IPS-20b (cell line): ENCODE measurements around the gene RASA3.
"Not testable (repeated sequence)": the region's sequence is repeated elsewhere in the genome, so short reads cannot be mapped to it uniquely, and the experiment has no call there.

Experiments
- H3K27ac ChIP-seq: one replicate; pipeline ENCODE4 v1.5.1; 2013; ENCODE audit warnings: low read length
- H3K27me3 ChIP-seq: 2 replicates; pipeline ENCODE4 v1.6.1; 2013; ENCODE audit warnings: mild to moderate bottlenecking, low read length, inconsistent platforms; ENCODE audit not compliant: insufficient read depth
- H3K36me3 ChIP-seq: 2 replicates; pipeline ENCODE4 v1.6.1; 2013; ENCODE audit warnings: low read depth, mild to moderate bottlenecking, inconsistent platforms, low read length, moderate library complexity; ENCODE audit not compliant: insufficient read depth
- H3K4me1 ChIP-seq: 2 replicates; pipeline ENCODE4 v1.6.1; 2013; ENCODE audit warnings: mild to moderate bottlenecking, control low read depth, inconsistent platforms, low read length, moderate library complexity; ENCODE audit not compliant: insufficient read depth
- H3K4me3 ChIP-seq: 2 replicates; pipeline ENCODE4 v1.5.1; 2013; ENCODE audit warnings: mild to moderate bottlenecking, low read length, inconsistent platforms
- H3K9ac ChIP-seq: 2 replicates; pipeline ENCODE4 v1.6.1; 2013; ENCODE audit warnings: low read depth, mild to moderate bottlenecking, inconsistent platforms, low read length, moderate library complexity
- H3K9me3 ChIP-seq: 2 replicates; pipeline ENCODE4 v1.6.1; 2013; ENCODE audit warnings: mild to moderate bottlenecking, low read depth, low read length, inconsistent platforms; ENCODE audit not compliant: insufficient read depth

RASA3 gene

GRCh38 chr13:114098689-114099056 lies 33.8 kb downstream of the RASA3 start:
- H3K27ac ChIP-seq, H3K4me3 ChIP-seq, H3K36me3 ChIP-seq, H3K4me1 ChIP-seq, H3K9me3 ChIP-seq, H3K9ac ChIP-seq, H3K27me3 ChIP-seq: not testable (repeated sequence)

- H3K27ac ChIP-seq = no peak overlapping the region
- no peak overlapping the region for H3K9ac ChIP-seq
- no peaks in the 10 kb centered on the region; the same call in 1 of the 2 replicates for H3K4me1 ChIP-seq
- H3K9me3 ChIP-seq = peaks cover 1% of the 10 kb centered on the region; the same call in 1 of the 2 replicates
- no peaks in the 10 kb centered on the region for H3K36me3 ChIP-seq
- no peaks in the 10 kb centered on the region for H3K27me3 ChIP-seq
- no peak overlapping the region for H3K4me3 ChIP-seq
These were observed 34.3 kb downstream of the RASA3 start for GRCh38 chr13:114097893-114098688.

GRCh38 chr13:114097212-114097892 lies 35.1 kb downstream of the RASA3 start:
- H3K9ac ChIP-seq = no peak overlapping the region
- H3K27me3 ChIP-seq = no peaks in the 10 kb centered on the region
- peaks cover 3% of the 10 kb centered on the region; the same call in 1 of the 2 replicates for H3K9me3 ChIP-seq
- H3K36me3 ChIP-seq = no peaks in the 10 kb centered on the region
- H3K4me3 ChIP-seq = no peak overlapping the region
- no peaks in the 10 kb centered on the region; the same call in 1 of the 2 replicates for H3K4me1 ChIP-seq
- H3K27ac ChIP-seq = no peak overlapping the region

- Histone ChIP-seq H3K9ac (no peak overlapping the region), H3K4me1 (no peaks in the 10 kb centered on the region; the same call in 1 of the 2 replicates), H3K36me3 (no peaks in the 10 kb centered on the region), H3K27me3 (no peaks in the 10 kb centered on the region), H3K27ac (no peak overlapping the region), H3K9me3 (peaks cover 4% of the 10 kb centered on the region; the same call in 1 of the 2 replicates), H3K4me3 (no peak overlapping the region)
These were observed 35.6 kb downstream of the RASA3 start for GRCh38 chr13:114096811-114097211.

- Histone ChIP-seq H3K9me3 (peaks cover 12% of the 10 kb centered on the region; the same call in 1 of the 2 replicates), H3K4me1 (no peaks in the 10 kb centered on the region; the same call in 1 of the 2 replicates), H3K27me3 (no peaks in the 10 kb centered on the region), H3K36me3 (no peaks in the 10 kb centered on the region), H3K4me3 (no peak overlapping the region), H3K9ac (no peak overlapping the region), H3K27ac (no peak overlapping the region)
These were observed 36.4 kb downstream of the RASA3 start for GRCh38 chr13:114096031-114096485.

GRCh38 chr13:114095486-114095885 lies 36.9 kb downstream of the RASA3 start:
- H3K4me1 ChIP-seq = no peaks in the 10 kb centered on the region; the same call in 1 of the 2 replicates
- no peaks in the 10 kb centered on the region for H3K36me3 ChIP-seq
- H3K9me3 ChIP-seq = peaks cover 14% of the 10 kb centered on the region; the same call in 1 of the 2 replicates
- no peak overlapping the region for H3K9ac ChIP-seq
- H3K27ac ChIP-seq = no peak overlapping the region
- no peak overlapping the region for H3K4me3 ChIP-seq
- H3K27me3 ChIP-seq = no peaks in the 10 kb centered on the region

- no peak overlapping the region for H3K27ac ChIP-seq
- no peak overlapping the region for H3K4me3 ChIP-seq
- H3K9ac ChIP-seq = no peak overlapping the region
- no peaks in the 10 kb centered on the region; the same call in 1 of the 2 replicates for H3K4me1 ChIP-seq
- peaks cover 14% of the 10 kb centered on the region; the same call in 1 of the 2 replicates for H3K9me3 ChIP-seq
- no peaks in the 10 kb centered on the region for H3K27me3 ChIP-seq
- H3K36me3 ChIP-seq = no peaks in the 10 kb centered on the region
These were observed 39.3 kb downstream of the RASA3 start for GRCh38 chr13:114093118-114093517.

- no peaks in the 10 kb centered on the region for H3K27me3 ChIP-seq
- no peaks in the 10 kb centered on the region; the same call in 1 of the 2 replicates for H3K4me1 ChIP-seq
- no peak overlapping the region for H3K9ac ChIP-seq
- H3K4me3 ChIP-seq = no peak overlapping the region
- H3K27ac ChIP-seq = no peak overlapping the region
- no peaks in the 10 kb centered on the region for H3K36me3 ChIP-seq
- H3K9me3 ChIP-seq = peaks cover 14% of the 10 kb centered on the region; the same call in 1 of the 2 replicates
These were observed 40.0 kb downstream of the RASA3 start for GRCh38 chr13:114092468-114092867.

GRCh38 chr13:114090476-114090875 lies 41.9 kb downstream of the RASA3 start:
- no peaks in the 10 kb centered on the region for H3K27me3 ChIP-seq
- H3K9me3 ChIP-seq = peaks cover 14% of the 10 kb centered on the region; the same call in 1 of the 2 replicates
- no peaks in the 10 kb centered on the region for H3K4me1 ChIP-seq
- H3K9ac ChIP-seq = no peak overlapping the region
- no peak overlapping the region for H3K4me3 ChIP-seq
- no peak overlapping the region for H3K27ac ChIP-seq
- H3K36me3 ChIP-seq = no peaks in the 10 kb centered on the region

GRCh38 chr13:114089751-114090400 lies 42.5 kb downstream of the RASA3 start:
- Histone ChIP-seq H3K27me3 (no peaks in the 10 kb centered on the region), H3K4me1 (no peaks in the 10 kb centered on the region), H3K36me3 (no peaks in the 10 kb centered on the region), H3K27ac (no peak overlapping the region), H3K4me3 (no peak overlapping the region), H3K9ac (no peak overlapping the region), H3K9me3 (peaks cover 14% of the 10 kb centered on the region; the same call in 1 of the 2 replicates)

GRCh38 chr13:114089341-114089740 lies 43.1 kb downstream of the RASA3 start:
- Histone ChIP-seq H3K4me1 (no peaks in the 10 kb centered on the region), H3K4me3 (no peak overlapping the region), H3K9ac (no peak overlapping the region), H3K27ac (no peak overlapping the region), H3K27me3 (no peaks in the 10 kb centered on the region), H3K9me3 (peaks cover 14% of the 10 kb centered on the region; the same call in 1 of the 2 replicates), H3K36me3 (no peaks in the 10 kb centered on the region)
